AG04449 (cell line): ENCODE measurements around the gene TBCC.

Experiments used
- CTCF ChIA-PET: fragments of 350-600 bp; formaldehyde crosslinking; extraction: SDS; loops from one replicate; lab custom pipeline; 2021; ENCODE audit warnings: antibody characterized with exemption; lab: Yijun Ruan, JAX
- POLR2A ChIA-PET: fragments of 400-600, 350-600 bp; formaldehyde crosslinking; extraction: SDS; loops from one replicate; lab custom pipeline; 2020; ENCODE audit warnings: antibody characterized with exemption, inconsistent platforms; lab: Yijun Ruan, JAX
- DNase-seq: peaks from one replicate; pipeline ENCODE4 v3.0.0-alpha.2; 2010; ENCODE audit warnings: low read depth, low spot score
- H3K4me3 ChIP-seq: 2 replicates; pipeline ENCODE4 v1.5.1; 2011; ENCODE audit warnings: low read depth, mild to moderate bottlenecking, control low read depth, low read length
- CTCF ChIP-seq: IDR thresholded peaks from one replicate; pipeline ENCODE4 v1.5.1; 2011; ENCODE audit warnings: mild to moderate bottlenecking, moderate library complexity, low read length, control low read depth, inconsistent platforms; ENCODE audit not compliant: insufficient read depth; ENCODE audit errors: missing control alignments

Gene TBCC

GRCh38 chr6:42787063-42787472 lies 41.2 kb upstream of the TBCC start:
- H3K4me3 ChIP-seq, result no peak overlapping the region
- DNase-seq, result no peak
- ChIA-PET POLR2A (interaction anchor here (0.5 to 0.6 kb wide), 2 partner anchors 40 to 43 kb away, joined by 3 read pairs; no protein-coding TSS in a partner anchor), CTCF (interaction anchor here (1.0 kb wide), 1 partner anchor 60 kb away, joined by 4 read pairs; no protein-coding TSS in a partner anchor)
- no peak for TF ChIP-seq CTCF

GRCh38 chr6:42786525-42786985 lies 40.7 kb upstream of the TBCC start:
- DNase-seq, result no peak
- TF ChIP-seq CTCF, result no peak
- CTCF ChIA-PET, result interaction anchor here (1.0 to 1.7 kb wide), 2 partner anchors 32 to 60 kb away, joined by 4 read pairs; no protein-coding TSS in a partner anchor
- H3K4me3 ChIP-seq, result no peak overlapping the region
- POLR2A ChIA-PET, result interaction anchor here (0.5 kb wide), 1 partner anchor 40 kb away, joined by 3 read pairs; no protein-coding TSS in a partner anchor

GRCh38 chr6:42784717-42785498 lies 39.0 kb upstream of the TBCC start:
- peak overlapping the region; percentile 76 for H3K4me3 ChIP-seq
- ChIA-PET POLR2A (interaction anchor here (0.5 to 0.8 kb wide), 3 partner anchors 39 to 89 kb away, joined by 3 to 4 read pairs (median 4); partner anchors contain the start of gene TBCC), CTCF (interaction anchor here (0.6 to 1.7 kb wide), 2 partner anchors 33 to 58 kb away, joined by 3 to 4 read pairs; no protein-coding TSS in a partner anchor)
- no peak for DNase-seq
- TF ChIP-seq CTCF, result no peak

GRCh38 chr6:42783876-42784642 lies 38.2 kb upstream of the TBCC start:
- peak overlapping the region; percentile 76 for H3K4me3 ChIP-seq
- ChIA-PET CTCF (interaction anchor here (0.6 kb wide), 1 partner anchor 57 kb away, joined by 3 read pairs; no protein-coding TSS in a partner anchor), POLR2A (interaction anchor here (0.6 kb wide), 1 partner anchor 79 kb away, joined by 3 read pairs; no protein-coding TSS in a partner anchor)
- TF ChIP-seq CTCF, result no peak
- no peak for DNase-seq

- ChIA-PET CTCF (interaction anchor here (1.2 kb wide), 1 partner anchor 121 kb away, joined by 4 read pairs; no protein-coding TSS in a partner anchor), POLR2A (interaction anchor here (0.7 to 3.4 kb wide), 7 partner anchors 13 to 91 kb away, joined by 3 to 26 read pairs (median 4); partner anchors contain the start of gene TBCC)
- peak overlapping the region; percentile 76 for H3K4me3 ChIP-seq
- TF ChIP-seq CTCF, result no peak
- no peak for DNase-seq
These were observed 37.4 kb upstream of the TBCC start for GRCh38 chr6:42783177-42783875.
